ENCODE measurements around the gene STOX1.
"Not testable (repeated sequence)": the region's sequence is repeated elsewhere in the genome, so short reads cannot be mapped to it uniquely, and the experiment has no call there.

The STOX1 gene

GRCh38 chr10:68831961-68832455, 4.7 kb downstream of the STOX1 start:
- DNase-seq: no peak

DNA sequence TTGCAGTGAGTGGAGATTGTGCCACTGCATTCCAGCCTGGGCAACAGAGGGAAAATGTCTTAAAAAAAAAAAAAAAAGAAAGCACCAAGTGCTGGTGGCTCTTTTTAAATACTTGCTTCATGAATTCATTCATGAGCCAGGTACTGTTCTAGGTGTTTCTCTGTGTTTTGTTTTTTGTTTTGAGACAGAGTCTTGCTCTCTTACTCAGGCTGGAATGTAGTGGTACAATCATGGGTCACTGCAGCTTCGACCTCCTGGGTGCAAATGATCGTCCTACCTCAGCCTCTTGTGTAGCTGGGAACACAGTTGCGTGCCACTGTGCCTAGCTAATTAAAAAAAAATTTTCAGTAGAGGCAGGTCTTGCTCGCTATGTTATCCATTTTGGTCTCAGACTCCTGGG, 5.3 kb downstream of the STOX1 start:
- no peak for DNase-seq

- no peak for DNase-seq
Measured at GRCh38 chr10:68837626-68838322, 10.4 kb downstream of the STOX1 start.

- DNase-seq: not testable (repeated sequence)
Measured at GRCh38 chr10:68840650-68841049, 13.3 kb downstream of the STOX1 start.

- no peak for DNase-seq
Measured at GRCh38 chr10:68848281-68848680, 20.9 kb downstream of the STOX1 start.

- no peak for DNase-seq
Measured at GRCh38 chr10:68848806-68849205, 21.5 kb downstream of the STOX1 start.

- DNase-seq: no peak
Measured at GRCh38 chr10:68856352-68856751, 29.0 kb downstream of the STOX1 start.

DNA sequence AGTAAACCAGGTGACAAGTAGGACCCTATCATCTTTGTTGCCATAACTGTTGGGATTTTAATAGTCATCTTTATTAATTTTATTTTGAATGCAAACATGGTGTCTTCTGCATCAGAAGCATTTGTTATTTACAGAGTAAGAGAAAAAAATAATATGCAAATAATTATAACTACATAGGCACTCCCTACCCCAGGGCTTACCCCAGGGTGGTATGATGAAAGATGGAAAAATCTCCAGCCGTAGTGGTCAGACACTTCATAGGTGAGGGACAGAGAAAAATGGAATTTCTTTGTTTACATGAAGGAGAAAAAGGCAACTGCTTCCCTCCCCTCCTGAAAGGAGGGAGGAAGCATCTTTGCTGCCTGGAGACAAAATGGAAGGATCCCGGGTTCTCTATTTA, 29.7 kb downstream of the STOX1 start:
- DNase-seq: no peak

- no peak for DNase-seq
Measured at GRCh38 chr10:68861253-68861652, 33.9 kb downstream of the STOX1 start.

DNA sequence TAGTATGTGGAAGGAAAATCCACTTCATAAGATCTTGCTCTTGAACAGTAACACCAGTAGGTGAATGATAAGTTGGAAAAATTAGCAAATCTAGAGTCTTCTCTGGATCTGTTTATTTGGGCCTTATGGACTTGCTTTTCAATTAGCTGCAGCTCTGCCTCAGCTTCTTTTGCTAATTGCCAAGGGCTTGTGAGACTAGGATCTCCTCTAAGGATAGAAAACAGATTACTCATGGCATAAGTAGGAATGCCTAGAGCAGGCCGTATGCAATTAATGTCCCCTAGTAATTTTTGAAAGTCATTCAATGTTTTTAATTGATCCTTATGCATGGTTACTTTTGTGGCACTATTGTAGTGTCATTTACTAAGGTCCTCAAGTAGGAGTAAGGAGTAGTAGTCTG, 37.3 kb downstream of the STOX1 start:
- DNase-seq: no peak

GRCh38 chr10:68868173-68868572, 40.8 kb downstream of the STOX1 start:
- DNase-seq: not testable (repeated sequence)

GRCh38 chr10:68869623-68870022, 42.3 kb downstream of the STOX1 start:
- DNase-seq: no peak

DNA sequence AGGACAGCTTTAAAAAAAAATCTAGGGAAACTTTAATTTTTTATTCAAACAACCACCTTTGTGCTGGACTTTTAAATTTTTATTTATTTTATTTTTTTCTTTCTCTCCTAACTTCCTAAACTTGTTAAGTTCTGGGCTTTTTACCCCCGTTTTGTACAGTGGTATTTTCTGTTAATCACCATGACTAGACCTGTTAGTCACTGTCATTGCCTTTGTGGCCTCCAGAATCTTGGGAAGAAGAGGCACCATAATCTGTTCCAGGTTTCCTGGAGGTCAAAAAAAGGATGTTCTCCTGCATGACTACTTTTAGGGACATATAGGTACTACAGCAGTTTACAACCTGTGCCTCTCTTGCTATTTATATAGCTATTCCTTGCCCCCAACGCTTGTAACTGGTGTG, 42.7 kb downstream of the STOX1 start:
- no peak for DNase-seq

- DNase-seq: no peak
Measured at GRCh38 chr10:68870545-68871104, 43.3 kb downstream of the STOX1 start.

GRCh38 chr10:68871105-68871711, 43.9 kb downstream of the STOX1 start:
- no peak for DNase-seq

DNA sequence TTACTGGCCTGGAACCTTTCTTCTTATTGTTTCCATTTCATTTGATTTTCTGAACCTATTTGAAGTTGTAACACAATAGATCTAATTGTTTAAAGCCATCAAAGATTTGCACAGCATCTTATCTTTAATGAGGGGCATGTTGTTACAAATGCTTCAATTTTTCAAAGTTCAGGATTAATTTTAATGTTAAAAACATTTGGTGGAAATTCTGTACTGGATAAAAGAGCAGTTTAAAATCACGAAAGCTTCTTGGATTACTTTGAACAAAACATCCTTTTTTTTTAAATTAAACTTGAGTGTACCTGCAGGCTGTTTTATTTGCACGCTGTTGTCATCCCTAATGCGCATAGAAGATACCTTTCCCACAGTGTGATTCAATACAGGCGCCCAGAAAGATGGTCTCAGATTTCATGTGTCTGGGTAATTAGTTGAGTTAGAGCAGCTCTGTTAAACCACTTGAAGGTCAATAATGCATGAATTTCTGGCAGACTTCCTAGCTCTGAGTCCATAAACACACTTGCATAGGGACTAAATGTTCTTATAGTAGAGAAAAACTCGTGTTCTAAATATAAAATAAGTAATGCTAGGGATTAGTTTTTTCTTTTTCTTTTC, 44.5 kb downstream of the STOX1 start:
- DNase-seq: peak; percentile 76 to 97

DNA sequence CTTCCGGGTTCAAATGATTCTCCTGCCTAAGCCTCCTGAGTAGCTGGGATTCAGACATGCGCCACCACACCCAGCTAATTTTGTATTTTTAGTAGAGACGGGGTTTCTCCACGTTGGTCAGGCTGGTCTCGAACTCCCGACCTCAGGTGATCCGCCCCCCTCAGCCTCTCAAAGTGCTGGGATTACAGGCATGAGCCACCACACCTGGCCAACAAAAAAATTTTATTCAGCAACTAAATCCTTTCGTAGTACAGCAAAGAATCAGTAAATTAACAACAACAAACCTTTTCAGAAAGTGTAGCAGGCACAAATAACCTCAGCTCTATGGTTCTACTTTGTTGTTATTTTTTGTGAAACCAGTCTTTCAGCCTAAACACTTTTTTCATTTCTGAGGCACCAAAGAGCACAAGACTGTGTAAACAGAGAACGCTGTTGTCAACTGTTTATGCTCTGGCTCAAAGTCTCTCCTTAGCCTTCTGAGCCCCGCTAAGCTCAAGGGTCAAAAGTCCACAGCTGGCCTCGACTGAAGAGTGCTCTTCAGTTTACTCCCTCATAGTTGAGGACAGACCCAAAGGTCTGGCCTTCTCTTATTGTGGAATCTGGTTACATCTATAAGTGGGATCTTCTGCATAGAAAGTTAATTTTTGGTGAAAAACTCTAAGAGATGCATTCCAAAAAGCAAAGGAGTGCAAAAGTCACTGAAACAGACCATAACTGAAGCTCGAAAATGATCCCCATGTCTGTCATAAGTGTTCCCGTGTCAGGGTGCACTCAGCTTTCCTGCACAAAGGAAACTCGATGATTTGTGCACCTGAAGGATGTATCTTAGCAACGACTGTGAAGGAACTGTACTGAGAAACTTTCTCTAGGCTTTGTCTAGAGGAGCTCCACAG, 49.2 kb downstream of the STOX1 start:
- peak in 1 of 2 experiments; percentile 0 for DNase-seq

- DNase-seq: no peak
Measured at GRCh38 chr10:68877482-68878110, 50.3 kb downstream of the STOX1 start.

GRCh38 chr10:68878496-68878895, 51.2 kb downstream of the STOX1 start:
- DNase-seq: no peak

- DNase-seq: no peak
Measured at GRCh38 chr10:68879628-68880027, 52.3 kb downstream of the STOX1 start.

- DNase-seq: no peak
Measured at GRCh38 chr10:68880181-68880580, 52.9 kb downstream of the STOX1 start.

GRCh38 chr10:68895041-68895440, 67.7 kb downstream of the STOX1 start:
- DNase-seq: no peak

All from NCI-H2081 (cell line).